ENCODE measurements around the gene ARIH2. TPM values are rescaled to one million over a fixed set of nuclear protein-coding genes. Genes with fewer than 3 reads are reported as not detected.

Gene ARIH2
- total and polyA plus RNA-seq, 2 of the 4 experiments (the other 2 are of a cell fraction): 62.3 to 93.7 TPM

DNA sequence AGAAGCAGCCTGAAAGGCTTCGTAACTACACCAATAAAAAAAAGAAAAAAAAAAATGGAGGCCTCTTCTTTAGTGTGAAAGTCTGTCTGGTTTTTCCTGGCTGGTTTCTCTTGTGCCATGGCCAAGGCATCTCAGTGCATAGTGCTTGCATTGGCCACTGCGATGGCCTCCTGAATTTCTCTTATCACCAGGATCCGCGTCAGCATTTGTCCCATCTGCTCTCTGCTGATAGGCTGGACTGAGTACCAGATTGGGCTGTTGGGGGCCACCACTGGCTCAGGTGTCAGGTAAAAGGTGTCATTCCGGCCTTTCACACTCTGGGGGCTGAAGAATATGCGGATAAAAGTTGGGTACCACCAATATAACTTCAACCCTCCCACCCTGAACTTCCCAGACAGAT is 111.7 kb downstream of the ARIH2 start:
- Histone ChIP-seq H3K4me2 (ENCODE audit: low read depth, low read length) (no peak overlapping the region), H4K8ac (ENCODE audit: low read depth in 2 of 2, low read length in 2 of 2) (no peak overlapping the region; a peak in 1 of 4 replicates), H3K9me1 (ENCODE audit: insufficient read depth, low read length) (peaks cover 29% of the 10 kb centered on the region), H3K79me1 (ENCODE audit: low read depth in 1 of 2, low read length in 2 of 2) (peaks cover 33 to 62% of the 10 kb centered on the region in 2 experiments), H2AK9ac (replicated peaks; ENCODE audit: low read depth, low read length, poor library complexity) (no peak overlapping the region), H3K4me1 (ENCODE audit: control insufficient read depth, insufficient read depth, low read length) (peaks cover 7% of the 10 kb centered on the region), H3K23ac (ENCODE audit: low read depth, low read length) (no peak overlapping the region), H2AFZ (replicated peaks; ENCODE audit: low read length, poor library complexity) (no peak overlapping the region), H2BK5ac (ENCODE audit: low read depth, low read length, poor library complexity, severe bottlenecking) (no peak overlapping the region), H3K9me3 (ENCODE audit: control insufficient read depth, insufficient read depth, low read length) (no peaks in the 10 kb centered on the region), H4K5ac (ENCODE audit: low read depth, low read length) (no peak overlapping the region), H3K27ac (ENCODE audit: insufficient read depth, low read length) (no peak overlapping the region), H3K4ac (ENCODE audit: low read depth, low read length) (no peak overlapping the region), H3K14ac (replicated peaks; ENCODE audit: low read depth, low read length) (no peak overlapping the region), H4K20me1 (ENCODE audit: insufficient read depth, low read length) (peaks cover 4% of the 10 kb centered on the region), H3K18ac (ENCODE audit: low read depth, low read length) (no peak overlapping the region), H3K27me3 (ENCODE audit: control insufficient read depth, insufficient read depth, low read length) (no peaks in the 10 kb centered on the region), H2BK15ac (ENCODE audit: low read depth, low read length) (no peak overlapping the region), H2BK120ac (ENCODE audit: low read depth, low read length) (no peak overlapping the region), H3K36me3 (ENCODE audit: control insufficient read depth, insufficient read depth, low read length) (peaks cover 56% of the 10 kb centered on the region), H2AK5ac (ENCODE audit: low read depth, low read length) (no peak overlapping the region), H3K56ac (ENCODE audit: extremely low read depth, insufficient read depth, low read length) (no peak overlapping the region), H2BK20ac (ENCODE audit: low read depth, low read length) (no peak overlapping the region), H3K4me3 (ENCODE audit: insufficient read depth, low read depth, low read length) (no peak overlapping the region), H3K9ac (ENCODE audit: low read depth, low read length) (no peak overlapping the region), H4K91ac (ENCODE audit: insufficient read depth, low read depth, low read length) (no peak overlapping the region)
- ATAC-seq (ENCODE audit: low read depth) (no peak), DNase-seq (no peak)
- ChIA-PET CTCF (no interaction called here), POLR2A (ENCODE audit: unreplicated experiment) (no interaction called here)
- in situ Hi-C loops (cut with MboI; ENCODE audit: low sequenced_read_pairs): no loop called here
- no CpG with 5 or more reads among the region's 6 CpGs for WGBS, 2 experiments (ENCODE audit: extremely low coverage in 2 of 2, insufficient read length in 1 of 2)
- dilution Hi-C loops (cut with HindIII; ENCODE audit: low sequenced_read_pairs, unreplicated experiment): no loop called here
- BruUV-seq (replicated peaks): no TSS peak
- intact Hi-C loops (cut with micrococcal nuclease): no loop called here
- TF ChIP-seq MAZ (IDR thresholded peaks at IDR 0.05; ENCODE audit: borderline replicate concordance, low read depth, low read length) (no peak), MAFK (IDR thresholded peaks at IDR 0.05; ENCODE audit: low read depth, low read length) (no peak), BHLHE40 (IDR thresholded peaks at IDR 0.05; ENCODE audit: low read depth, low read length) (no peak), NFE2L2 (IDR thresholded peaks at IDR 0.05; ENCODE audit: low read depth, low read length) (no peak), CHD1 (IDR thresholded peaks at IDR 0.05; ENCODE audit: low read depth, low read length) (no peak), FOS (IDR thresholded peaks at IDR 0.05; ENCODE audit: low read depth, low read length) (no peak)

Data from IMR-90 (cell line).